Activated CD8-positive, alpha-beta memory T cell treated with anti-CD3 and anti-CD28 coated beads, Interleukin-2, amount 50 U/mL, for 1 hour (primary cell): ENCODE measurements around the gene SNX4.
A peak's percentile ranks its signal among the peaks of the same experiment; 100 is the strongest.
"Not testable (repeated sequence)": the region's sequence is repeated elsewhere in the genome, so short reads cannot be mapped to it uniquely, and the experiment has no call there.

Experiments used
- DNase-seq: peaks from one replicate; pipeline ENCODE4 v3.0.0-alpha.2; 2020; ENCODE audit errors: extremely low read depth

Gene SNX4

DNA sequence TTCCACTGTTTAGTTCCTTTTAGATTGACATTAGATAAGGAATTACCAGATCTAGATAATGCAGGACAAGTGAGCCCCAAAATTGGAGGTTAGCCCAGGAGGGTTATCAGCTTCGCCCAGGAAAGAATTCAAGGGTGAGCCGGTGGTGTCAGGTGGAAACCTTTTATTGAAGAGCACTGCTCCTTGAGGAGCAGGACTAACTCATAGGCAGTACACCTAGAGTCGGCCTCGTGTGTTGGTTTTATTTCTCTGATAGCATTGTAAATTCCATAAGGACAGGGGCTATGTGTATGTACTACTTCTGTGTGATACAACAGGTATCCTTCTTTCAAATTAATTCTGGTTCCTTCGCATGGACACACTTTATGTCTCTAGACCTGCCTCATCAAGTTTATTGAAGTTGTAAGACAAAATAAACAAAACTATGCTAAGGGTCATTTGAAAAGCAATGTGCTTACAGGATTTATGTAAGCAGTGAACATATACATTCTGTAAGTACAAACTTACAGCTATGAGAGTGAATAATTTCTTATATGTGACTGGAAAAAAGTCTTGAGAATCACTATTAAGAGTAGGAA lies 57.2 kb downstream of the SNX4 start:
- no peak for DNase-seq

GRCh38 chr3:125461896-125462295 lies 58.1 kb downstream of the SNX4 start:
- no peak for DNase-seq

- DNase-seq: no peak
Observed at GRCh38 chr3:125460233-125460632, 59.8 kb downstream of the SNX4 start.

DNA sequence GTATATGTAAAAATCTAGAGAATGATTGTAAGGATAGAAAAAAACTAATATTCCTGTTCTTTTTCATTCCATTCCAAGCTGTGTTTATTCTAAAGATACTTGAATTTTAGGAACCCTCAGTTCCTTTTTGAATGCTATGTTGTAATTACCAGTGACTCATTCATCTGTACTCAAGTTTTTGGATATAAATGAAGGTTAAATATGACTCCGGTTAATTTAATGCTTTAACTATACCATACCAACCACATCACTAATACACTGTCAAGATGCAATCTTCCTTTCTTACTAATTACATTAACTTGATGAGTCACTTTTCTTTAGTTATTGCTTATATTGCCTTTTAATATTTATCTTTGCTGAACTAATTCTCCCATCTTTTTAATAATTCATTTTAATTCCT lies 76.1 kb downstream of the SNX4 start:
- no peak for DNase-seq

GRCh38 chr3:125442506-125442905 lies 77.5 kb downstream of the SNX4 start:
- DNase-seq: no peak

DNA sequence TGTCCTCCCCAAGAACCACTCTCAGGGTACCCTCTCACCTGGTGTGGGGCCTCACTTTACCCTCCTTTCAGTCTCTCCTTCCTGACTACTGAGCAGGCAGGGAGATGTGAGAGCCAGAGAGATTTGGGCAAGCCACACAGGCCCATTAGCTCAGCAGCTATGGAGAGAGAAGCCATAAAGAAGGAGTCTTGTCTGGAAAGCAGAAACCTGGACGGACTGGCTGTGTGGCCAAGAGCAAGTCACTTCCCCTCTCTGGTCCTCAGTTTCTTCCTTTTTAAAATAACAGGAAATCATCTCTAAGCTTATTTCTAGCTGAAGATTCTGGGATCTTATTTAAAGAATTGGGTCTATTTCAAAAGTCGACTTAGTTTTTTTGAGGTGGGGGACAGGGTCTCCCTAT lies 79.0 kb downstream of the SNX4 start:
- no peak for DNase-seq

GRCh38 chr3:125440559-125440955 lies 79.4 kb downstream of the SNX4 start:
- no peak for DNase-seq

GRCh38 chr3:125437631-125438435 lies 82.2 kb downstream of the SNX4 start:
- peak; percentile 4 for DNase-seq

- DNase-seq: no peak
Observed at GRCh38 chr3:125436921-125437320, 83.1 kb downstream of the SNX4 start.

DNA sequence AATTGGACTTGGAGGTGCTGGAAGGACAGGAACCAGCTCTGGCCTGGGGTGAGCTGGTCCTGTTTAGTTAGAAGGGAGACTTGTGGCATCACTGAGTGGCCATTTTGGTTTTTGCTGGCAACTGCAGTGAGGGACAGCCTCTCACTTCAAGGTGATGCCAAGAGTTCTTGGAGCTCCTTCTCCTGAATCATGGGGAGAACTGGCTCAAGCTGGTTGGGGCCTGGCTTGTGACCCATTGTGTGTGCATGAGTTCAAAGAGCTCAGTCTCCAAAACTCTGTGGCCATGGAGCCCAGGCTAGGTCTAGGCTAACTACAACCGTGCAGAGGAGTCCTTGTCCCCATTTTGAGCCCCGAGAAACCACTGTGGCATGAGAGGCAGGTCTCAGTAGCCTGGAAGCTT lies 84.8 kb downstream of the SNX4 start:
- no peak for DNase-seq

GRCh38 chr3:125434582-125435011 lies 85.4 kb downstream of the SNX4 start:
- DNase-seq: no peak

- DNase-seq: no peak
Observed at GRCh38 chr3:125433611-125434041, 86.4 kb downstream of the SNX4 start.

DNA sequence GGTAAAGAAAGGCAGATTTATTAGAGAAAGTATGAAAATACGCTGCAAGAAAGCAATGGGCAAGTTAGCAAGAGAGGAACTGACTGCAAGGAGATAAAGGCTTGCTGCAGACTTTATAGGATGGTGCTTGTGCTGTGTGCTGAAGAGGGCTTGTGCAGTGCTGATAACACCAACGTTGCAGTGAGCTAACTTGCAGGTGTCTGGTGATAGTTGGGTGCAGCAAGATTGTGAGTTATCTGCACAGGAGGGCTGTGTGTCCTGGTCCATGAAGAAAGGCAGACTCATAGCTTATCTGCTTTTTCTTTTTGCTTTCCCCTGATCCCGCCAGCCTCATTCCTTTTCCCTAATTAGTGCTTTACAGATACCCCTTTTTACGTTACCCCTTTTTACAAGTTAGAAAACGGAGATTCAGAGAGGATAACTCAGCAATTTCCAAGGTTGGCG lies 86.9 kb downstream of the SNX4 start:
- DNase-seq: no peak

GRCh38 chr3:125431912-125432790 lies 87.9 kb downstream of the SNX4 start:
- DNase-seq: no peak

DNA sequence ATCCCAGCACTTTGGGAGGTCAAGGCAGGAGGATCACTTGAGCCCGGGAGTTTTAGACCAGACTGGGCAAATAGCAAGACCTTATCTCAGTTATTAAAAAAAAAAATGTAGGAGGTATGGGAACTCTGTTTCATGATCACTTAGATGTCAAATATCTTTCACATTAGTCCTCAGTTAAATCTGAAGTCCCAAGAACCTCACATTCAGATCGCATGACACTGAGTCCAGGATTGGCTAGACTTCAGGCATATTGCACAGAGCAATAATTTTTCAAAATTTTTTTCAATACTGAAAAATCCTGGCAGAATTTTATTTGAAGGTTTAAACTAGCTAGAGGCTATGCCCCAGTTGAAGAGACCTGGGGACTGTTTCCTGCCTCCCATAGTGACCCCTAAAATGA lies 88.6 kb downstream of the SNX4 start:
- no peak for DNase-seq

DNA sequence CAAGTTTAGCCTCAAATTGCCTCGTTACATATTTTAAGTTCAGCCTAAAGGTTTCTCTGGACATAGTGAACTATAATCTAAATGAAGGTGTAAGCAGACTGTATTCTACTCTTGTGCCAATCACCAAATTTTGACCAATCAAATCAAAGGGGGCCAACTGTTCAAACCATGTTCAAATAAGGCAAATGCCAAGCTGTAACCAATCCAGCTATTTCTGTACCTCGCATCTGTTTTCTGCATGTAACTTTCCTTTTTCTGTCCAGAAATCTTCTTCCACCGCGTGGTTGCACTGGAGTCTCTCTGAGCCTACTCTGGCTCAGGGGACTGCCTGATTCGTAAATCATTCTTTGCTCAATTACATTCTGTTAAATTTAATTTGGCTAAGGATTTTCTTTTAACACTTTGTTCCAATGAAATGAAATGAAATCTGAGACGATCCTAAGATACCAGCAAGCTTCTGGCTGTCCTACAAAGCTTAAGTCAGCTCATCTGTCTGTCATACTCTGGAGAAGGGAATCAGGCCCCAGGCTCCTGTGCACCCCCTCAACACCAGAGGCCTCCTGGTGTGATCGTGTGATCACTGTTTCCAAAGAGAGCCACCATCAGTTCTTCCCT lies 91.7 kb downstream of the SNX4 start:
- DNase-seq: no peak

DNA sequence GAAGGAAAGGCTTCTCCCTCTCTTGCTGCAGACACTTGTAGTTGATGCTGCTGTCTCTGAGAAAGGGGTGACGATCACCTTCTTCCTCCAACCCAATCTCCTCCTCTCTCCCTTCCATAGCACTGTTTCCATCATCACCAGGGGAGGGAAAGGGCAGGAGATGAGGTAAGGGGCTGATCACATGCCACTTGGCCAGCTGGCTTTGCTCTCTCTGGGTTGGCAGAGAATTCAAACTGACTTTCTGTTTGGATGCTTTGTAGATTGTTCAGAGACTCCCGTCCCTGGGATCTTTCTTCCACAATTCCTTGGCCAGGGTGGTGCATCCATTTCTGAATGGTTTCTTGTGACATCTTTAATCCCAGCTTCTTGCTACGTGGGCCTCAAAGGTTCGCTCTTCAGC lies 101.7 kb downstream of the SNX4 start:
- DNase-seq: no peak

- DNase-seq: no peak
Observed at GRCh38 chr3:125416235-125416634, 103.8 kb downstream of the SNX4 start.

DNA sequence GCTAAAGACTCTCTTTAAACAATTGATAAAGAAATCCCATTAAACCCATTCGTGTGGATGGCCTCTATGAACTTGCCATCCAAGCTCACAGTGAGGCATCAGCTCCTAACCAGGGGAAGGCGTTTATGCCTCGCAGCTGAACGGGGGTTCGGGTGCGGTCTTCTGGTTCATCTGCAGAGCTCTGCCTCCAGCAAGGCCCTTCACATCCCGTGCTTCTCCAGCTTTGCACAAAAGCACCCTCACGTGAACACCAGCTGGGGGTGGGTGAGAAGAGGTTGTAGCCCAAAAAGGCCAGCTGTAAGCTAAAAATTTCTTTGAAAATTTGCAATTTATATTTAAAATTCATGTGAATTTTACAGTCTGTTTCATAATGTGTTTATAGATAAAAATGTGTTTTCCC lies 105.3 kb downstream of the SNX4 start:
- no peak for DNase-seq

- DNase-seq: no peak
Observed at GRCh38 chr3:125410922-125411321, 109.1 kb downstream of the SNX4 start.

GRCh38 chr3:125406070-125406469 lies 113.9 kb downstream of the SNX4 start:
- DNase-seq: no peak

- DNase-seq: not testable (repeated sequence)
Observed at GRCh38 chr3:125405515-125405914, 114.5 kb downstream of the SNX4 start.
